ENCODE data around the gene CASP7.
"Not testable (repeated sequence)": the region's sequence is repeated elsewhere in the genome, so short reads cannot be mapped to it uniquely, and the experiment has no call there.

The CASP7 gene

DNA sequence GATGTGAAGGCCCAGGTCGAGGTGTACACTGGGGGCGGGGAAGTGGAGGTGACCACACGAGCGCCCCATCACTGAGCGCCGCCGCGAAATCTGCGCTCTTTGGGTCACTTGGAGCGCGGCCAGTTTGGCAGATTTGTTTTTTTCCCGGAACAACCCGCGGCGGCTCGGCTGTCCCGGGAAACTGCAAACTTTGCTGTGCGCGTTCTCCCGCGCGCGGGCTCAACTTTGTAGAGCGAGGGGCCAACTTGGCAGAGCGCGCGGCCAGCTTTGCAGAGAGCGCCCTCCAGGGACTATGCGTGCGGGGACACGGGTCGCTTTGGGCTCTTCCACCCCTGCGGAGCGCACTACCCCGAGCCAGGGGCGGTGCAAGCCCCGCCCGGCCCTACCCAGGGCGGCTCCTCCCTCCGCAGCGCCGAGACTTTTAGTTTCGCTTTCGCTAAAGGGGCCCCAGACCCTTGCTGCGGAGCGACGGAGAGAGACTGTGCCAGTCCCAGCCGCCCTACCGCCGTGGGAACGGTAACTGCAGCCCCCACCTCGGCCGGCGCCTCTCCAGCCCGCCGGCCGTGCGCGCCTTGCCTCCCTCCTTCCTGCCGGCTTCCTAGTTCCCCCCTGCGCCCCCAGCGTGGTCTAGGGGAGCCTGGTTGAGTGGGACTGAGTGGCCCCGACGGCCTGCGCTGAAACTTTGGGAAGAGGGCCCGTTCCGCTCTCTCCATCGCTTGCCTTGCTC, at the start of gene CASP7:
Gene CASP7 (plus strand): TSS at position 450 of the 727 bp plus-strand sequence. CDS start 17,582 bp downstream, outside the sequence.
- DNase-seq (ENCODE audit: low spot score) = peak; percentile 66

DNA sequence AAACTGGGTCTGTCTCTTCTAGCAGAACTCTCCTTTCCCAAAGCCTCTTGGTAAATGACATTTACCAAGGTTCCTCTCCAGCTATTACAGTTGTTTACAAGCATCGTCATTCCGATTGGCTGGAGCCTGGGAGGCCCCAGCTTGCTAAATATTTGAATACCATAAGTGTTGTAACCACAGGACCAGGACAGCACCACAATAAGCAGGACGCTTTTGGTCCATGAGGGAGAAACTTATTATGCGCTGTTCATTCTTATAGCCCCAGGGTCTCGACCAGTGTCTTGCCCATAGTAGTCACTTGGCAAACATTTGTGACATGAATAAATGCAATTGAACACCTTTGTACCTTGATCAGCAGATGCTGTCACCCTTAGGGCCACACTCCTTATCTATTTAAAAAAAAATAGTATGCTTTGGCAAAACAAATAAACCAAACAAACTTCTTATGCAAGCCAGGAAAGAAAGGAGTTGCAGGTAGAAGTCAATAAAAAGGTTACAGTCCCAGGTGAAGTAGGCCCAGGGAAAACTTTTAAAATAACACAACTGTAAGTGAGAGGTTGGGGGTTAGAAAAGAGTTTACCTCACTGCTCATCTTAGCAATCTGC, 48.7 kb upstream of the CASP7 start:
- no peak for DNase-seq (ENCODE audit: low spot score)

DNA sequence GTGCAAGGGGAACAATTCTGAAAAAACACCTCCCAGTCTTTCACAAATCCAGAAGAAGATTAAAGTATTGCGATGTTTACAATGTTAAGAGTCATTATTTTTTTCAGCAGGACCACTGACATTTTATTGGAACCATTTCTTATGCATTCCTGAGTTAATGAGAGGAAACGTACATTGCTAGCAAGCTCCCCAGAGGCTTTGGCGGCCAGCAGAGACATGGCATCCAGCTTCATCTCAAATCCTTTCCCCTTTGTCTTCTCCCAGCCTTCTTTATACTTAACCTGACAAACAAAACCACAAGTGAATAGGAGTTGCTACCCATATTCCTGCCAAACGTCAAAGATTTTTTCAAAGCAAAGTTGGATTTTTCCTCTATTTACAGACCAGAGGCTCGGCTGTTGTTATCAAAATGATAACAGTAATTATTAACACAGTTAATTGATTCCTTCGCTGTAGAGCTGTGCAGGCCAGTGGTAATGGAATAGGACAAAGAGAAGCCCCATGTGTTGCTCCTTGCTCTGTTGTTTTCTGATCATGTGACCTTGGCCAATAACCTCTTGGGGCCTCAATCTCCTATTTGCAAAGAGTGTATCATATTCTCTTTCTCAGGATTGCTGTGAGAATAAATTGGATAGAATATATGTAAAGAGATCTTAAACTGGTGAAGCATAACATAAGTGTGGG, 47.9 kb upstream of the CASP7 start:
- DNase-seq (ENCODE audit: low spot score) = no peak

DNA sequence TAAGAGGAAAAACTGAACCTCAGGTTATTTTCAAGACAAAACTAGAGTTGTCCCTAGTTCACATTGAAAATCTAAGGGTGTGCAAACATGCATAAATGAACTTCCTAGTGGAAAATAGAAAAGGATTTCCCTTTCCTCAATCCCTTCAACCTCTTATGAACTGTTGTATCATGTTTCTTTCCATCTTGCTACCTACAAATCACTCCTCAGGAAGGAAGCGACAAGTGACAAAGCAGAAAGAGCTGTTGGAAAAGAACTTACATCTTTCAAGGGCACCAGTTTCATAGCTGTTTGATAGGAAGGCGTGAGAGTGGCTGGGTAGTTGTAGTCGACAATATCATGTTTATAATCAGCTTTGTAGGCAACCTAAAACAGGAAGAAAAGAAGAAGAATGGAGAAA, 39.7 kb upstream of the CASP7 start:
- no peak for DNase-seq (ENCODE audit: low spot score)

DNA sequence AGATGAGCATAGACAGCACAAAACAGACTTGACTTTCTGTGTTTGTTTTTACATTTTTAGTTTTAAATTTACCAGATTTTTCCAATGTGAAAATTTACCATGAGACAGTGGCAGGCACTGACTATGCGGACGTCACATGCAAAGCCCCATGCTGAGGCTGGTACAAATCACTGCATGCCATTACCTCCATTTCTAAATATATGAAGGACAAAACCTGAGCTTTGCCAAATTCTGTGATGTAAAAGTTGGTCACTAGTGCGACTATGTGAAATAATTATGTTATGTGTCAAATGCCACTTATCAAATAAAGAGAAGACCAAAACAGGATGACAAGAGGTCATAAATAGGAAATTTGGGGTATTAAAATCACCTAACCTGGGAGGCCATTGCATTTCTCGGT, 38.0 kb upstream of the CASP7 start:
- DNase-seq (ENCODE audit: low spot score) = no peak

DNA sequence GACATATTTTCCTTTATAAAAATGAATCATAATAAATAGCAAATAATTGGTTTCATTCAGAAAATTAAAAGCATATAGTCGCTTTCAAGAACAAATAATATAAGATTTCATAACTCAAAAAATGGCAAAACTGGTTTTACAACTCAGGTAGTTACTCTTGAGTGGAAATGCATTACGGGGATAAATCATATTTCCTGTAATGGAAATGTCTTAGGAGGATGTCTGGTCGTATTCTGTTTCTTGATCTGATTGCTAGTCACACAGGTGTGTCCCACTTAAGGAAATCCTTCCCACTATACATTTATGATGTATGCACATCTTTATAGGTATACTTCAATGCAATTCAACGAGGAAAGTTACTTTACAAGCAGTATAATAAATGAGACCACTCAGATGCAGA, 36.5 kb upstream of the CASP7 start:
- DNase-seq (ENCODE audit: low spot score) = no peak

DNA sequence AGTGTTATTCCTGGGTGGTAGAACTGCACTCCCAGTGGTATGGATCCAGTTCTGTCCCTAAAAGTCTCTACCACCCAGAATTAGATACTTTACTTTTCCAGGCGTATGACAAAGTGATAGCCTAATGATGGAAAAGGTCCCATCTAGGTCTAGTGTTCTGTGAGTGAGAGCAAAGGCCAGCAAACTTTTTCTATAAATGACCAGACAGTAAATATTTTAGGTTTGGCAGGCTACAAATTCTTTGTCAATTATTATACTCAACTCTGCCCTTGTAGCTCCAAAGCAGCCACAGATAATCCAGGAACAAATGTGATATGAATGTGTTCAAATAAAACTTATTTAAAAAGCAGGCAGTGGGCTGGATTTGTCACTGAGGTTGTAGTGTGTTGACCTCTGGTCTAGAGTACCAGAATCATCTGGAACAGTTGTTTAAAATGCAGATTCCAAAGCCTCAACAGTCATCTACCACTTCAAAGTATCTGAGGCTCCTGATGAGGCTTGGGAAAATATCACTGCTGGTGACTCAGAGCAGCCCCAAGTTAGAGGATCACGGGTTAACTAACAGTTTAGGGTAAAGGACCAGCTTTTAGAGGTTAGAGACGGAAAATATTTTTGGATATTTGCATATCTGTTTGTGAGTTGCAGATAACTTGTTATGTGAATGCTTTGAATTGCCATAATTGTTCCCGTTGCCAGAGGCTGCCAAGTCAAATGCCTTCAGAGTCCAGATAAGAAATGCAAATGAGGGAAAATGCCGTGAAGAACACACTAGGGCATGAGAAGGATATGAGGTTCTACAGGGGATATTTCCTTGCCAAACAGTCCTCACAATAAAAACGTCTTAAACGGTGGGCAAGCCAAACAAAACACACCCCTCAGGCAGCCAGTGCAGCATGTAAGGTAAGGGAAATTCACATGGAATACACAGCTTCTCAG, 35.3 kb upstream of the CASP7 start:
- DNase-seq (ENCODE audit: low spot score) = no peak

DNA sequence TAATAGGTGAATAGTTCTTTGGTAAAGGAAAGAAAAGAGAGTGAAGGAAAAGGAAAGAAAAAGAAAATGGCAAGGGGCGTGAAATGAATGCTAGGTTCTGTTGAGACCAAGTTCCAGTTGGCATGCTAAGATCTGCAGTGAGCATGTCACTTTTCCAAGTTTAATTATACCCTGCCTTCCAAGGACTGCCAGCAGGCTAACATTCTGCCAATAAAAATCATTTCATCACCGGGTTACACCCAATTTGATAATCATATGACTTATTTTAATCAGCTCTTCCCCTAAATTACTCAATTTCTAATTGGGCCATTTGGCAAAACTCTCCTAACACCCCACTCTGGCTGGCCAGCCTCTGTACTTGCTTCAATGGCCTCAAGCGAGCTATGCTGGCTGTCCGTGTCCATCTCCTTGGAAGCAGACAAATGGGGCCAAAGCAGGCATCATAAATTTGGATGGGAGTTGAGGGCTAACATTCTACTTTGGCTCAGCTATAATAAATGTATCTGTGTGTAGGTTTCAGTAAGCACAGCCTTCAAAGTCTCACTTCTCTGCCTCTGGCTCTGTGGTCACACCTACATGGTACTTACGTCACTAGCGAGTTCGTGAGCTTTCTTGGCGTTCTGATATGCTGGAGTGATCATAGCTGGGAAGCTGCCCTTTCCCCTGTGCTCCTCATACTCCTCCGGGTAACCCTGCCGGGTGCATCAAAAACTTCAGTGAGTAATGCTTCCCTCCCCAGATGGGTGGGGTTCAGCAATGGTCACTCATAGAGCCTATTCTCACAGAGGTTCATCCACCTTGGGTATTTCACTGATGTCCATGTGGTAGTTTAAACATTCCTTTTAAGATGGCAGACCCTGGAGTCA, 33.1 kb upstream of the CASP7 start:
- no peak for DNase-seq (ENCODE audit: low spot score)

DNA sequence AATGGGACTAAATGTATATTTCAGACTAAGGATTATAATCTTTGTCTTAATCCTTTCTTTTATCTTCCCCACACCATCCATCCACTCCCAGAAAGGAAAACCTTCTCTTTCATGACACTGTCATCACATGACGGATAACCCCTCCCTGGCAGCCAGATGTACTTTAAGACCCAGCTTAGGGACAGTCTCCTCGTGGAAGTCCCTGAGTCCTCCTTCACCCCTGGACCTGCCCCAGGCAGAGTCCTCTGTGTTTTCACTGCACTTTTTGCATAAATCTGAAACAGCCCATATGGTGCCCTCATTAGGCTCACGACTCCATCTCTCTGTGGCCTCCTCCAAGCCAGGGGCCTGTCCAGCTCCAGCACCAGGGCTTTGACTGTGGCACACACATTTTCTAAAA, 31.9 kb upstream of the CASP7 start:
- DNase-seq (ENCODE audit: low spot score) = no peak

DNA sequence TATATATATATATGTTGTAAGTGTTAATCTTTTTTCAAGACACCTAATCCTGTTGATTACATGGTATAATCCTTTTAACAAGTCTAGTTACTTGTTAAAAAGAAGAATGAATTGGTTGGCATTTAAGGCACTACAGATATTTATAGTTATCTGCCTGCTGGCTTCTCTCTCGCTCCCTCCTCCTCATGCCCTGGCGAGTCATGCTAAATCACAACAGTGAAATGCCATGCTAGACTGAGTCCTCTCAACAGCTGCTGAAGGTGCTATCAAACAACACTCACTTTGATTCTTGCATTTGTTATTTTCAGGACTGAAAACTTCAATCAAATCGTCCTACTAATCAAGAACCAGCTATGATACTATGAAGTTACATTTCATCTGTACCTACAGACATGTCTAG, 31.2 kb upstream of the CASP7 start:
- no peak for DNase-seq (ENCODE audit: low spot score)

DNA sequence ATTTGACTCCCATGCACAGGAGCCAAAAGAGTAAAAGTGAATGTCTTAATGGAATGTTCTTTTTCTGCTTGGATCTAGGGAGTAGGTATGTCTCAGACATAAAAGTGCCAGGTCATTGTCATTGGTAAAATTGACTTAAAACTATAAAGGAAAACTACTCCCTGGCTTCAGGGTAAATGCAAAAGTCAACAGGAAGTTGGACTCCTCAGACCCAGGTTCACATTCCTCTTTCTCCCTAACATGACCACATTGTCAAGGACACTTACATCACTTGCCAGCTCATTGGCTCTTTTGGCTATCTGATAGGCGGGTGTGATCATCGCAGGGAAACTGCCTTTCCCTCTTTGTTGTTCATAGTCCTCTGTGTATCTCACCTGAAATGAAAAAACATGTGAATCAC, 29.5 kb upstream of the CASP7 start:
- no peak for DNase-seq (ENCODE audit: low spot score)

DNA sequence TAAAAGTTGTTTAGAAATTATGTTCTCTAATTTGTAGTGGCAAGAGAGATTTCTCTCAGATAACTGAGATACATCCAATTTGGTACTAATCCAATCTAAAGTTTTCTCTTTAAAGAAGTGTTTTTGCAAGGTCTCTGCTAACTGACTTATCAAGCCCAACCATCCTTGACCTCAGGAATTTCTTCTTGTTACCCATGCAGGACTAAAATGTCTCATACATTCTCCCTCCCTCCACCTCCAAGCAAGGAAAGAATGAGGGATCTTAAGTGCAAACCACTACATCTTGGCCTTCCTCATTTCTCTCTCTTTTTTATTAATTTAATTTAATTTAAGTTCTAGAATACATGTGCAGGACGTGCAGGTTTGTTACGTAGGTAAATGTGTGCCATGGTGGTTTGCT, 28.7 kb upstream of the CASP7 start:
- no peak for DNase-seq (ENCODE audit: low spot score)

DNA sequence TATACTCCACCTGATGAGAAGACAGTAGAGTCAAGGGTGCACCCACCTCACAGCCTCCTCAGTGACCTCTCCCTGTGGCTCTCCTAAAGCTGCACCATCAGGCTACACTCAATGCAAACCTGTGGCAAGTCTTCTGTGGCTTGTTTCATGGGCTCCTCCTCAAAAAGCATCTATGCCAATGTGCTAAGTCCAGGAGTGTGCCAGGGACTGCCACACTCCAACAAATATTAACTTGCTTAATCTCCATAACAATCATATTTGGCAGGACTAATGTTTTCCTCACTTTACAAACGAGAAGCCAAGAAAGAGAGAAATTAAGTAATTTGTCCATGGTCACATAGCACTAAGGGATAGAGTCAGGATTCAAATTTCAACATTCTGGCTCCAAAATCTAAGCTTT, 27.8 kb upstream of the CASP7 start:
- no peak for DNase-seq (ENCODE audit: low spot score)

DNA sequence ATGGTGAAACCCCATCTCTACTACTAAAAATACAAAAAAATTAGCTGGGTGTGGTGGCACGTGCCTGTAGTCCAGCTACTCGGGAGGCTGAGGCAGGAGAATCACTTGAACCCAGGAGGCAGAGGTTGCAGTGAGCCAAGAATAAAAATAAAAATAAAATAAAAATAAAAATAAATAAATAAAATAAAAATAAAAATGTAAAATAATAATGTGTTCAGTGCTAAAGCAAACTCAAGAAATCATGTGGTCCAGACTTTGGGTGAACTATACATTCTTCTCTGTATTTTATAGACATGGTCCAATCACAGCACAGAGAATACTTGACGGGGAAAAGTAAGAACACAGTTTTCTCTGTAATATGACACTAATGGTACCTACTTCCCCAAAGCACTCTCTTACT, 27.3 kb upstream of the CASP7 start:
- not testable (repeated sequence) for DNase-seq (ENCODE audit: low spot score)

DNA sequence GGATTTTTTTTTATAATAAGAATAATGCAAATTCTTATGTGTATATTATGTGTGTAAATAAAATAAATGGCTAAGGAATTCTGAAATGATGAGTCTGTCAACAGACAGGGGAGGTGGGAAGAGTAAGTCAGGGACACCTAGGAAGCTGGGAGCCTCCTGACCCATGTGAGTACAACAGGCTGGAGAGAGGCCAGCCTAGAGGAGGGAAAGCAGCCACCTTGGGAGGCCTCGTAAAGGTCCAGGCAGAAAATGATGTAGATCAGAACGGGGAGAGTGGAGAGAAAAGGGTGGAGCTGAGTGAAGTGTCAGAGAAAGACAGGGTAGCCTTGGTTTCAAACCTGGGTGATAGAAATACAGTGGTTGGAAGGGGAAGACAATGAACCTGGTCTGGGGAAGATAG, 22.8 kb upstream of the CASP7 start:
- no peak for DNase-seq (ENCODE audit: low spot score)

DNA sequence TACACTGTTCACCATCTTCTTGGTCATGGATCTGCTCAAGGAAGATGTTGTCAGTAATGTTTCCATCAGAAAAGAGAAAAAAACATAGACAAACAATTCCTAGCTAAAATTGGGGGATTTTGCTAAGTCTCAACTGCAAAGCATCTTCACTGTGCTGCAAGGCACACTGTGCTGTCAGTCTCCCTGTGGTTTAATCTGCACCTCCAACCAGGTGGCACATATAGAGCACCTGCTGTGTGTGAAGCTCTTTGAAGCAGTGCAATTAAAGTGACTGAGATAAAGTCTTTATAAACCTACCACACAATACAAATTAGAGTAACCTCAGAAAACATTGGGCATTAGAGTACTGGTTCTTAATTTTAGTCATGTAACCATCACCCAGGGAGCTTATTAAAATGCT, 22.2 kb upstream of the CASP7 start:
- no peak for DNase-seq (ENCODE audit: low spot score)

DNA sequence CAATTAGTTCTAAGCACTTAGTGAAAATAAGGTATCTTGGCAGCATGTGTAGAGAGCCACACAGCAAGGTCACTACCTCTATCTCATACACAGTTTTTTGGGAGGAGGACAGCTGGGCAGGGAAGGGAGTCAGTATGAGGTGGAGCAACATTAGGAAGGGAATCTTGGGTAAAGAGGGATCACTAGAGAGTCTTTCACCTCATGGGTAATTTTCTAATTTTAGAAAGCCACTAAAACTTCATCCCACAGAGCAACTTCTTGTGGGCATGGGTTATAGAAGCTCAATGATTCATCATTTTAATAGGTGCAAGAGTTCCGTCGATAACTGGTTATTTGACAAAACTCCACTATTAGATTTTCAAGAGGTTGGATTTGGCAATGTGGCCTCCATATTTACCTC, 18.4 kb upstream of the CASP7 start:
- no peak for DNase-seq (ENCODE audit: low spot score)

DNA sequence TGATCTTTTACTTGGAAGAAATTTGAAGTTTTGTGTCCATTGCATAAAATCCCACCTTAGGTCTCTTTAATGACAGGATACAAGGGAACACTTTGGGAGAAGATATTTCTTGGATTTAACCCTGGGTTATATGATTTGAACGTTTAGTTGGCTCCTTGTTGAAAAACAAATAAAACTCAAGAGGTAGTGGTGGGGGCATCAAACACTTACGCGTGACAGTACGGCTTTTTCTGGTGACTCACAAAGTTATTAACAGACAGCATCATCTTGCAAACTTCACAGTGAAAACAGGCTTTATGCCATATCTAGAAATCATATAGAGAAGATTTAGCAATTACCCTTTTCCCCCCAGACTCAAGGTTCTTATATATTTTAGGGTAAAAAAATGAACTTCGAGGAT, 16.6 kb upstream of the CASP7 start:
- no peak for DNase-seq (ENCODE audit: low spot score)

DNA sequence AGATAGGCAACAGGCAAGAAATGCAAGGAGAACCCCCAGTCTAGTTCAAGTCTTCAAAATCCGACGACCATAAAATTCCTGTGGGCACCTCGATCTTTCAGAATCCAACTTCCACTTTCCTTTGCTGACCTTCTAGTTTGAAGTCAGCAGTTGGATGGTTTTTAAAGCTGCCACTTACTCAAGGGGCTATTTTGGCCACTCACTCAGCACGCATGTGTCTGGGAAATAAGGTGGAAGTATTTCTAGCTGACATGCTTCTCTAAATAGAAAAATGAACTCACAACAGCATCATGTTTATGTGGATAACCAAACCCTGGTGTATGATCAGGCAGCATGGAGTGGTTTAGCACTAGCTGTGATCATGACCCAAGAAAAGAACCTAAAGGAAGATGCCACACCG, 15.8 kb upstream of the CASP7 start, which contains the start of gene NRAP:
Gene NRAP (minus strand): TSS at position 134 of the 400 bp plus-strand sequence. CDS start 159 bp downstream, outside the sequence.
- DNase-seq (ENCODE audit: low spot score) = no peak

DNA sequence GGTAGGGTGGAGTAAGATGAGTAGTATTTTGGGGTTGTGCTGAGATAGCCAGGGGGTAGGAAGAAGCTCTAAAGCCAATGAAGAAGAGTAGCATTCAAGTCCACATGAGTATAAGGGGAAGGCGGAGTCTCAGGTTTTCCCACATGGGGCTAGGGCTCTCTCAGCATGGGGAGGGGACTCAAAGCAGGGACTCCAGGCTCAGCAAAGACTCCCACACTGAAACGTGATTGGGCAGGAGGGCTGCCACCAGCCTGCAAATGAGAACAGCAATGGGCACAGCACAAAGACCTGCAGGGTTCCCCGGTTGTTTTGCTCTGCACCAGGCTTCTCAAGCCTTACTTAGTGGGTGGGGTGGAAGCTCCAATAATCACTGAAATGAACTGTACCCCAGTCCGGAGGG, 14.4 kb upstream of the CASP7 start:
- DNase-seq (ENCODE audit: low spot score) = no peak

DNA sequence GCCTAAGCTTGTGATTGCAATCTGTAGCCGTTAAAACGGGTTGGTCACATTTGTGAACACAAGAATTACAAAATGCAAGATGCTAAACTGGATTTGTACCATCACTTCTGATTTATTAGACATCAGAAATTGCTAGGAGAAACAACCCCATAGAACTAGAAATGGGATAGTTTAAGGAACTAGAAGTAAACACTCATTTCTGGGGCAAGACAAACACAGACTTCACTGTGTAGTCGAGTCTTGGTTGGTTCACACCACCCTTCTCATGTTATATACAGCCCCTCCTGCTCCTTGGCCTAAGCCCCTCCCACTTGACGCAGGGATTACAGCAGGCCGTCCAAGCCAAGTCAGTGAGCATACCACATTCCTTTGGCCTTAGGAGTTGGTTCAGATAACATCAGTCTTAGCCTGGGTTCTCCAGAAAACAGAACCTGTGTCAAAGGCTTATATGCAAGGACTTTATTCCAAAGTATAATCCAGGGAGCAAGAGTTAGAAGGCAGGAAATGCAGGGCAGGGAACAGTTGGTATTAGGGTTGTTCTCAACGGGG, 13.8 kb upstream of the CASP7 start:
- DNase-seq (ENCODE audit: low spot score) = no peak

All from kidney capillary endothelial cell (primary cell).